MCF 10A (cell line): ENCODE results near the gene POLE. TPM values are rescaled to one million over a fixed set of nuclear protein-coding genes. Genes with fewer than 3 reads are reported as not detected.

Experiments used
- BruUV-seq: library from RNA; stranded (reverse); fragments of 400-500 nt; replicated peaks from 2 replicates; lab custom pipeline; 2021; lab: Mats Ljungman, UMichigan
- CTCF ChIA-PET: fragments of 300-600 bp; sonication (Branson Sonifier 250); formaldehyde crosslinking; extraction: SDS; loops from one replicate; lab custom pipeline; 2021; ENCODE audit warnings: antibody characterized with exemption, inconsistent platforms; lab: Yijun Ruan, JAX
- POLR2A ChIA-PET: fragments of 300-600, 350-650 bp; sonication (Branson Sonifier 250); formaldehyde crosslinking; extraction: SDS; loops from one replicate; lab custom pipeline; 2020; ENCODE audit warnings: antibody characterized with exemption, inconsistent platforms; lab: Yijun Ruan, JAX
- DNase-seq: peaks from one replicate; pipeline ENCODE4 v3.0.0-alpha.2; 2018; ENCODE audit not compliant: unreplicated experiment
- H3K27ac Mint-ChIP-seq: one replicate; pipeline ENCODE4 v1.8.0; 2022; ENCODE audit warnings: mild to moderate bottlenecking, low read depth, mixed read lengths; ENCODE audit not compliant: unreplicated experiment
- H3K27me3 Mint-ChIP-seq: one replicate; pipeline ENCODE4 v1.8.0; 2022; ENCODE audit warnings: mixed read lengths; ENCODE audit not compliant: insufficient read depth, unreplicated experiment
- H3K36me3 Mint-ChIP-seq: one replicate; pipeline ENCODE4 v1.8.0; 2022; ENCODE audit warnings: mild to moderate bottlenecking, moderate library complexity, mixed read lengths; ENCODE audit not compliant: insufficient read depth, unreplicated experiment
- H3K4me1 Mint-ChIP-seq: one replicate; pipeline ENCODE4 v1.8.0; 2022; ENCODE audit warnings: mixed read lengths; ENCODE audit not compliant: insufficient read depth, unreplicated experiment
- H3K4me3 Mint-ChIP-seq: one replicate; pipeline ENCODE4 v1.8.0; 2022; ENCODE audit warnings: mild to moderate bottlenecking, moderate library complexity, mixed read lengths; ENCODE audit not compliant: unreplicated experiment
- H3K9me3 Mint-ChIP-seq: one replicate; pipeline ENCODE4 v1.8.0; 2022; ENCODE audit warnings: mixed read lengths; ENCODE audit not compliant: unreplicated experiment
- intact Hi-C: fragments of 100-400 bp; cut with micrococcal nuclease; formaldehyde crosslinking; loops from 2 replicates; pipeline ENCODE4 v1.14.1; 2022
- total RNA-seq: library from RNA; stranded (reverse); gene quantifications from 2 replicates; pipeline ENCODE4 v1.2.3, GENCODE V29; 2022
- TF ChIP-seq, protein P1 (sequence below): fragments of 200-600 bp; IDR thresholded peaks from one replicate; pipeline ENCODE4 v1.8.0; 2022; ENCODE audit warnings: antibody characterized with exemption, mild to moderate bottlenecking; ENCODE audit not compliant: unreplicated experiment

Gene POLE
- total RNA-seq, 1 experiment from 2014 or later, result 36.3 TPM

DNA sequence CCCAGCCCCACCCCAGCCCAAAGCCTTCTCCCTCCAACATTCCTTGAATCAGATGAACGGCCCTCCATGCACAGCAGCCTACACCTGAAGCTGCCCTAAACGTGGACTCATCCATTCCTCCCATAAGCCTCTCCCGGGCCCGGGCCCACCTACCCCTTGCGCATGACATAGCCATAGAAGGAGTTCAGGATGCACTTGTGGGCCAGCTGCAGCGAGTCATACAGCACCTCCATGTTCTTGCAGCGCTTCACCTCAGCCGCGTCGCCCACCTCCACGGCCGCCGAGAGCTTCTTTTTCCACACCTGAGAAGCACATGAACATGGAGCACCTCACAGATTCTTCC lies 22.0 kb downstream of the POLE start:
- no peaks in the 10 kb centered on the region for H3K27me3 Mint-ChIP-seq
- H3K36me3 Mint-ChIP-seq, result peaks cover 76% of the 10 kb centered on the region
- H3K4me3 Mint-ChIP-seq, result no peak overlapping the region
- CTCF ChIA-PET, result no interaction called here
- POLR2A ChIA-PET, result no interaction called here
- no peaks in the 10 kb centered on the region for H3K4me1 Mint-ChIP-seq
- intact Hi-C loops, result no loop called here
- no peaks in the 10 kb centered on the region for H3K9me3 Mint-ChIP-seq
- H3K27ac Mint-ChIP-seq, result no peak overlapping the region
- BruUV-seq, result no TSS peak
- no peak for DNase-seq
- TF ChIP-seq, protein P1, sequence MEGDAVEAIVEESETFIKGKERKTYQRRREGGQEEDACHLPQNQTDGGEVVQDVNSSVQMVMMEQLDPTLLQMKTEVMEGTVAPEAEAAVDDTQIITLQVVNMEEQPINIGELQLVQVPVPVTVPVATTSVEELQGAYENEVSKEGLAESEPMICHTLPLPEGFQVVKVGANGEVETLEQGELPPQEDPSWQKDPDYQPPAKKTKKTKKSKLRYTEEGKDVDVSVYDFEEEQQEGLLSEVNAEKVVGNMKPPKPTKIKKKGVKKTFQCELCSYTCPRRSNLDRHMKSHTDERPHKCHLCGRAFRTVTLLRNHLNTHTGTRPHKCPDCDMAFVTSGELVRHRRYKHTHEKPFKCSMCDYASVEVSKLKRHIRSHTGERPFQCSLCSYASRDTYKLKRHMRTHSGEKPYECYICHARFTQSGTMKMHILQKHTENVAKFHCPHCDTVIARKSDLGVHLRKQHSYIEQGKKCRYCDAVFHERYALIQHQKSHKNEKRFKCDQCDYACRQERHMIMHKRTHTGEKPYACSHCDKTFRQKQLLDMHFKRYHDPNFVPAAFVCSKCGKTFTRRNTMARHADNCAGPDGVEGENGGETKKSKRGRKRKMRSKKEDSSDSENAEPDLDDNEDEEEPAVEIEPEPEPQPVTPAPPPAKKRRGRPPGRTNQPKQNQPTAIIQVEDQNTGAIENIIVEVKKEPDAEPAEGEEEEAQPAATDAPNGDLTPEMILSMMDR, result no peak

DNA sequence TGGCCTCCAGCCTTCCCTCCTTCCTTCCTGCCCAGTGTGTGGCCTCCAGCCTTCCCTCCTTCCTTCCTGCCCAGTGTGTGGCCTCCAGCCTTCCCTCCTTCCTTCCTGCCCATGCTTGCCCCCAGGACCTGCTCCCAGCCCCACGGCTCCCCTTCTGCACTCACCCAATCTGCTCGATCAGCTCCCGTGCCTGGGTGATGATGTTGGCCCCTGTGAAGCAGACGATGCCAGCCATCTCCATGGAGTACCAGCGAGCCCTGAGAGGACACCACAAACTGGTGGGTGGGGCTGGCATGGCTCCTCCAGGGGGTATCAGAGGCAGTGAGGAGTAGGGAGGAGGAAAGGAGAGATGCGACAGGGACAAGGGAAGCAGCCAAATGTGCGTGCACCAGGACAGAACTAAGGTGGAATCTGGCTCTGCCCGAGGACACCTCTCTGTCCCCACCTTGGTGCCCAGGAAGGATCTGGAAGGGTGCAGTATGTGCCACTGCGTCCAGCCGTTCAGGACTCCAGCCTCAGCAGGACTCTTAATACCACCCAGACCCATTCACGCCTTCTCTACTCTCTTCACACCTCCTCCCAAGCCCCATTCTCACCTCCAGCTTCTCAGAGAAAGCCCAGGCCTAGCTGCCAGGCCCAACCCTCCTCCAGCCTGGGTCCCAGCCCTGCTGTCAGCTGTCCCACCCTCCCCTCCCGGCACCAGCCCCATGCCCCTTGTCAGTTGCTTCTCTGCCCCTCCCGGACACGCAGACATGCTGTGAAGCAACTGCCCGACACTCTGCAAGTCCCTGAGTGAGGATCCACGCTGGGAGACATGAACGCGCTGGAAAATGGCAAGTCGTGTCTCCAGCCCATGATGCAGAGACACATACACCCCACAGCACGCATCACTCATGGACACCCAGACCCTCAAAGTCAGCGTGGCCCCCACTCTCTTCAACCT lies 22.7 kb downstream of the POLE start:
- Mint-ChIP-seq H3K36me3 (peaks cover 72% of the 10 kb centered on the region), H3K4me1 (no peaks in the 10 kb centered on the region), H3K27me3 (no peaks in the 10 kb centered on the region), H3K9me3 (no peaks in the 10 kb centered on the region), H3K27ac (no peak overlapping the region), H3K4me3 (no peak overlapping the region)
- TF ChIP-seq, protein P1, result no peak
- ChIA-PET CTCF (interaction anchor here (0.7 kb wide), 1 partner anchor 97 kb away, joined by 5 read pairs; no protein-coding TSS in a partner anchor), POLR2A (no interaction called here)
- DNase-seq, result no peak
- no TSS peak for BruUV-seq
- intact Hi-C loops, result no loop called here

DNA sequence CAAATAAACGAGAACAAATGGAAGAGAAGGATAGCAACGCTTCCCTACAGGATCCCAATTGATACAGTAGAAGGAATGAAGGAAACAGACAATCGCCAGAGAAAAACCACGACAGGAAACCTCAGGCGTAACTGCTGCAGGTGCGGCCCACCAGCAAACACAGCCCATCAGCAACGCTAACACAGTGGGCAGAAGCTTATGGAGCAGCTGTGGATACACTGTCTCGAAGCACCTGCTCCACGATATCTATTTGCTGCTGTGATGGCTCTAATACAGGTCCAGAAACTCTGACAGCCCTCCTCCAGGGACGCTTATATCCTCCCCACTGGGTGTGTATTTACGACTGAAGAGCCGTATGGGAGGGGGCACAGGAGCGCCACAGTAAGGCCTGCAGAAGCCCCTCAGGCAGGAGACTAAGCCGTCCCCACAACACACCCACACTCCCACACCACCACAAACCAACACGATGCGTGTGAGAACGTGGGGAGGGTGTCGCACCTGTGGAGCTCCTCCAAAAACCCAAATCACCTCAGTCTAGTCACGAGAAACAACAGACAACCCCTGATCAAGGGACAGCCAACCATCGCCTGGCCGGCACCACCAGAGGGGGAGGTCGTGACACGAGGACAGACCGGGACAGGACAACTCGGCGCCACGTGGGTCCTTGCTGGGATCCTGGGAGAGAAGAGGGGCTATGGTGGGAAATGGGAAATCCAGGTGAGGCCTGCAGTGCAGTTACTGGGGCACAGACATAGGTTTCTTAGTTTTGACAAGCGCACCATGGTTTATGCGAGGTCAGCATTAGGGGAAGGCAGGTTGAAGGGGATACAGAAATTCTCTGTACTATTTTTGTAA lies 24.0 kb downstream of the POLE start:
- no peaks in the 10 kb centered on the region for H3K9me3 Mint-ChIP-seq
- intact Hi-C loops, result no loop called here
- no peak overlapping the region for H3K4me3 Mint-ChIP-seq
- no TSS peak for BruUV-seq
- POLR2A ChIA-PET, result no interaction called here
- peaks cover 75% of the 10 kb centered on the region for H3K36me3 Mint-ChIP-seq
- no peak overlapping the region for H3K27ac Mint-ChIP-seq
- DNase-seq, result no peak
- TF ChIP-seq, protein P1, result no peak
- H3K4me1 Mint-ChIP-seq, result no peaks in the 10 kb centered on the region
- CTCF ChIA-PET, result interaction anchor here (0.6 to 0.7 kb wide), 3 partner anchors 17 to 177 kb away, joined by 3 to 5 read pairs (median 3); no protein-coding TSS in a partner anchor
- H3K27me3 Mint-ChIP-seq, result no peaks in the 10 kb centered on the region

DNA sequence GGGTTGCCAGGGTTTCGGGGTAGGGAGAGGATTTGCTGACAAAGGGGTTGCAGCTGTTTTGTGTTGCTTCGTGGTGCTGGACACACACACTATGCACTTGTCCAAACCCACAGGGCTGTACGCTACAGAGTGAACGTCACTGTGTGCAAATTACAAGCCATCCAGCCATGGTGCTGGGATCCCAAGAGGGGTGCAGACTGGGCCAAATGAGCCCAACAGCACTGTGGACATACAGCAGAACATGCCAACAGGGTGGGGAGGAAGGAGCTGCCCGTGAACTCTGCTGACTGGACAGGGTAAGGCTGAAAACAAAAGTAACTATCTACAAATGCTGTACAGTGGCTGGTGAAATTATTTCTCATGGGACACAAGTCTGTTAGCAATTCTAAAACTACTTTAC lies 25.2 kb downstream of the POLE start:
- intact Hi-C loops, result no loop called here
- POLR2A ChIA-PET, result no interaction called here
- no peaks in the 10 kb centered on the region for H3K9me3 Mint-ChIP-seq

More for the DNA sequence above, 25.2 kb downstream of the POLE start:
- no peaks in the 10 kb centered on the region for H3K4me1 Mint-ChIP-seq
- H3K4me3 Mint-ChIP-seq, result no peak overlapping the region
- H3K27ac Mint-ChIP-seq, result no peak overlapping the region
- no peak for DNase-seq
- TF ChIP-seq, protein P1, result no peak
- CTCF ChIA-PET, result interaction anchor here (0.9 kb wide), 1 partner anchor 23 kb away, joined by 5 read pairs; no protein-coding TSS in a partner anchor
- no peaks in the 10 kb centered on the region for H3K27me3 Mint-ChIP-seq
- H3K36me3 Mint-ChIP-seq, result peaks cover 74% of the 10 kb centered on the region
- BruUV-seq, result no TSS peak
